AG10803 (cell line): ENCODE results near the gene SORCS3.

Source experiments
- DNase-seq: peaks from one replicate; pipeline ENCODE4 v3.0.0; 2010; ENCODE audit warnings: low read depth
- H3K4me3 ChIP-seq: 2 replicates; pipeline ENCODE4 v1.5.1; 2011; ENCODE audit warnings: mild to moderate bottlenecking, low read length, control low read depth
- CTCF ChIP-seq: conservative IDR thresholded peaks from 2 replicates; pipeline ENCODE4 v1.5.1; 2011; ENCODE audit warnings: mild to moderate bottlenecking, low read length, control low read depth, inconsistent platforms

SORCS3 gene

GRCh38 chr10:105292236-105292635 lies 651.1 kb downstream of the SORCS3 start:
- no peak overlapping the region for H3K4me3 ChIP-seq
- no peak for TF ChIP-seq CTCF

More at GRCh38 chr10:105292236-105292635, 651.1 kb downstream of the SORCS3 start:
- no peak for DNase-seq
